NCI-H187 treated with DMSO at 0.1 percent for 48 hours (cell line): ENCODE measurements around the gene SPACA9.

Source experiments
- DNase-seq: peaks from one replicate; lab custom pipeline; 2025; lab: John Stamatoyannopoulos, UW

SPACA9 gene

GRCh38 chr9:132894346-132894745, 15.6 kb downstream of the SPACA9 start:
- no peak for DNase-seq

GRCh38 chr9:132894862-132895835, 16.5 kb downstream of the SPACA9 start:
- no peak for DNase-seq

GRCh38 chr9:132896264-132896663, 17.6 kb downstream of the SPACA9 start:
- no peak for DNase-seq

GRCh38 chr9:132896906-132897305, 18.2 kb downstream of the SPACA9 start:
- DNase-seq = no peak

GRCh38 chr9:132898051-132898450, 19.4 kb downstream of the SPACA9 start:
- DNase-seq = no peak

- DNase-seq = no peak
Measured at GRCh38 chr9:132901858-132902831, 23.4 kb downstream of the SPACA9 start.

- no peak for DNase-seq
Measured at GRCh38 chr9:132903574-132904492, 25.1 kb downstream of the SPACA9 start.

- DNase-seq = no peak
Measured at GRCh38 chr9:132905726-132906125, 27.0 kb downstream of the SPACA9 start.

GRCh38 chr9:132908635-132909034, 29.9 kb downstream of the SPACA9 start:
- no peak for DNase-seq

GRCh38 chr9:132909311-132909710, 30.6 kb downstream of the SPACA9 start:
- DNase-seq = no peak

- no peak for DNase-seq
Measured at GRCh38 chr9:132910376-132910775, 31.7 kb downstream of the SPACA9 start.

GRCh38 chr9:132912131-132912530, 33.4 kb downstream of the SPACA9 start:
- DNase-seq = no peak

- DNase-seq = no peak
Measured at GRCh38 chr9:132914924-132915323, 36.2 kb downstream of the SPACA9 start.

- DNase-seq = no peak
Measured at GRCh38 chr9:132919614-132920268, 41.0 kb downstream of the SPACA9 start.

- DNase-seq = no peak
Measured at GRCh38 chr9:132923346-132923902, 44.7 kb downstream of the SPACA9 start.

GRCh38 chr9:132927704-132928103, 49.0 kb downstream of the SPACA9 start:
- DNase-seq = no peak

- no peak for DNase-seq
Measured at GRCh38 chr9:132931178-132931735, 52.6 kb downstream of the SPACA9 start.

- DNase-seq = no peak
Measured at GRCh38 chr9:132935026-132935425, 56.3 kb downstream of the SPACA9 start.

- DNase-seq = no peak
Measured at GRCh38 chr9:132937463-132937901, 58.8 kb downstream of the SPACA9 start.

GRCh38 chr9:132939169-132939568, 60.5 kb downstream of the SPACA9 start:
- no peak for DNase-seq
